Ishikawa (cell line): ENCODE data around the gene OR6K6.

Source experiments
- CEBPB ChIP-seq: IDR thresholded peaks from 2 replicates; pipeline ENCODE4 v1.6.1; 2012
- CREB1 ChIP-seq: IDR thresholded peaks from 2 replicates; pipeline ENCODE4 v1.6.1; 2012; ENCODE audit warnings: low read depth
- EGR1 ChIP-seq: IDR thresholded peaks from 2 replicates; pipeline ENCODE4 v1.6.1; 2012
- EP300 ChIP-seq: IDR thresholded peaks from 2 replicates; pipeline ENCODE4 v1.6.1; 2012; ENCODE audit warnings: borderline replicate concordance
- FOXM1 ChIP-seq: IDR thresholded peaks from 2 replicates; pipeline ENCODE4 v1.6.1; 2012; ENCODE audit warnings: low read depth, borderline replicate concordance
- NFIC ChIP-seq: IDR thresholded peaks from 2 replicates; pipeline ENCODE4 v1.6.1; 2012
- RAD21 ChIP-seq: IDR thresholded peaks from 2 replicates; pipeline ENCODE4 v1.6.1; 2012; ENCODE audit warnings: low read depth
- TAF1 ChIP-seq: IDR thresholded peaks from 2 replicates; pipeline ENCODE4 v1.6.1; 2012; ENCODE audit warnings: low read depth, mild to moderate bottlenecking
- TCF12 ChIP-seq: IDR thresholded peaks from 2 replicates; pipeline ENCODE4 v1.6.1; 2012; ENCODE audit warnings: low read depth
- YY1 ChIP-seq: IDR thresholded peaks from 2 replicates; pipeline ENCODE4 v1.6.1; 2012; ENCODE audit warnings: low read depth
- ZBTB7A ChIP-seq: IDR thresholded peaks from 2 replicates; pipeline ENCODE4 v1.6.1; 2012; ENCODE audit warnings: low read depth
- TF ChIP-seq, protein P1 (sequence below): IDR thresholded peaks from 2 replicates; pipeline ENCODE4 v1.6.1; 2012; ENCODE audit warnings: low read depth, mild to moderate bottlenecking
- TF ChIP-seq, protein P2 (sequence below): IDR thresholded peaks from 2 replicates; pipeline ENCODE4 v1.6.1; 2012
- TF ChIP-seq, protein P3 (sequence below): IDR thresholded peaks from 2 replicates; pipeline ENCODE4 v1.6.1; 2012

DNA sequence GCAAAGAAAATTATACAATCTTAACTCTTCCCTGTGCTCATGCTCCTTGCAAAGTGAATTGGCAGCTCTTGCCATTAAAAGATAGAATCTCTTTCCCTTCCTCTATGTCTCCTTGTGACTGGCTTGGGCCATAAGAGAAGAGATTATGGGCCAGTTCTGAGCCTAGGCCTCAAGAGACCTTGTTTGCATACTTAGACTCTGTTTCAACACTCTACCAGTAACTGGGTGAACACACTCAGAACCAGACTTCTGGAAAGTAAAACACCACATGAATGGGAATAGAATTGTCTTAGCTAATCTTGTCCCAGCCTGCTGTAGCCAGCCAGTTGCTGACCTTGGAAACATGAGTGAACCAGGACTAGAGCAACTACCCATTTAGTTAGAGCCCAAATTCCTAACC is 18.7 kb upstream of the OR6K6 start:
- TF ChIP-seq CEBPB, result no peak
- no peak for TF ChIP-seq RAD21
- TF ChIP-seq FOXM1, result no peak
- no peak for TF ChIP-seq NFIC
- TF ChIP-seq YY1, result no peak
- TF ChIP-seq EP300, result no peak
- no peak for TF ChIP-seq ZBTB7A
- no peak for TF ChIP-seq TAF1
- TF ChIP-seq, protein P1, sequence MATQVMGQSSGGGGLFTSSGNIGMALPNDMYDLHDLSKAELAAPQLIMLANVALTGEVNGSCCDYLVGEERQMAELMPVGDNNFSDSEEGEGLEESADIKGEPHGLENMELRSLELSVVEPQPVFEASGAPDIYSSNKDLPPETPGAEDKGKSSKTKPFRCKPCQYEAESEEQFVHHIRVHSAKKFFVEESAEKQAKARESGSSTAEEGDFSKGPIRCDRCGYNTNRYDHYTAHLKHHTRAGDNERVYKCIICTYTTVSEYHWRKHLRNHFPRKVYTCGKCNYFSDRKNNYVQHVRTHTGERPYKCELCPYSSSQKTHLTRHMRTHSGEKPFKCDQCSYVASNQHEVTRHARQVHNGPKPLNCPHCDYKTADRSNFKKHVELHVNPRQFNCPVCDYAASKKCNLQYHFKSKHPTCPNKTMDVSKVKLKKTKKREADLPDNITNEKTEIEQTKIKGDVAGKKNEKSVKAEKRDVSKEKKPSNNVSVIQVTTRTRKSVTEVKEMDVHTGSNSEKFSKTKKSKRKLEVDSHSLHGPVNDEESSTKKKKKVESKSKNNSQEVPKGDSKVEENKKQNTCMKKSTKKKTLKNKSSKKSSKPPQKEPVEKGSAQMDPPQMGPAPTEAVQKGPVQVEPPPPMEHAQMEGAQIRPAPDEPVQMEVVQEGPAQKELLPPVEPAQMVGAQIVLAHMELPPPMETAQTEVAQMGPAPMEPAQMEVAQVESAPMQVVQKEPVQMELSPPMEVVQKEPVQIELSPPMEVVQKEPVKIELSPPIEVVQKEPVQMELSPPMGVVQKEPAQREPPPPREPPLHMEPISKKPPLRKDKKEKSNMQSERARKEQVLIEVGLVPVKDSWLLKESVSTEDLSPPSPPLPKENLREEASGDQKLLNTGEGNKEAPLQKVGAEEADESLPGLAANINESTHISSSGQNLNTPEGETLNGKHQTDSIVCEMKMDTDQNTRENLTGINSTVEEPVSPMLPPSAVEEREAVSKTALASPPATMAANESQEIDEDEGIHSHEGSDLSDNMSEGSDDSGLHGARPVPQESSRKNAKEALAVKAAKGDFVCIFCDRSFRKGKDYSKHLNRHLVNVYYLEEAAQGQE, result no peak
- TF ChIP-seq, protein P2, sequence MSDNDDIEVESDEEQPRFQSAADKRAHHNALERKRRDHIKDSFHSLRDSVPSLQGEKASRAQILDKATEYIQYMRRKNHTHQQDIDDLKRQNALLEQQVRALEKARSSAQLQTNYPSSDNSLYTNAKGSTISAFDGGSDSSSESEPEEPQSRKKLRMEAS, result no peak
- TF ChIP-seq EGR1, result no peak
- TF ChIP-seq, protein P3, sequence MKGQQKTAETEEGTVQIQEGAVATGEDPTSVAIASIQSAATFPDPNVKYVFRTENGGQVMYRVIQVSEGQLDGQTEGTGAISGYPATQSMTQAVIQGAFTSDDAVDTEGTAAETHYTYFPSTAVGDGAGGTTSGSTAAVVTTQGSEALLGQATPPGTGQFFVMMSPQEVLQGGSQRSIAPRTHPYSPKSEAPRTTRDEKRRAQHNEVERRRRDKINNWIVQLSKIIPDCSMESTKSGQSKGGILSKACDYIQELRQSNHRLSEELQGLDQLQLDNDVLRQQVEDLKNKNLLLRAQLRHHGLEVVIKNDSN, result no peak
- TF ChIP-seq CREB1, result no peak
- no peak for TF ChIP-seq TCF12
